OCI-LY3 (cell line): Measurements from ENCODE around the gene FMNL2.

ENCODE experiments used
- CTCF ChIP-seq: fragments of 200-600, 300-600 bp; sonication (generic); IDR thresholded peaks from 2 replicates; pipeline ENCODE4 v1.5.1; 2014; ENCODE audit warnings: antibody characterized with exemption, low read length, low read depth
- EZH2phosphoT487 ChIP-seq: fragments of 200-600 bp; shearing (Covaris generic); IDR thresholded peaks from 2 replicates; pipeline ENCODE4 v1.6.1; 2018; ENCODE audit warnings: antibody characterized with exemption, mixed run types, low read depth

GRCh38 chr2:152537081-152537651, 202.2 kb downstream of the FMNL2 start:
- TF ChIP-seq CTCF (no peak), EZH2phosphoT487 (no peak)
